CD4-positive, alpha-beta T cell (primary cell): Measurements from ENCODE around the gene PPP1R14B. TPM values are rescaled to one million over a fixed set of nuclear protein-coding genes. Genes with fewer than 3 reads are reported as not detected.

Source experiments
- ATAC-seq: fragments of 200-7000 bp; cut with Tn5 transposase; one replicate; pipeline ENCODE4 v1.10.0; 2022; ENCODE audit warnings: mild to moderate bottlenecking; ENCODE audit not compliant: poor library complexity
- CTCF ChIA-PET: fragments of 350-600 bp; sonication (Branson Sonifier 250); formaldehyde crosslinking; loops from one replicate; lab custom pipeline; 2021; ENCODE audit warnings: antibody characterized with exemption, inconsistent platforms; lab: Charles Lee
- POLR2A ChIA-PET: fragments of 350-600 bp; sonication (Branson Sonifier 250); formaldehyde crosslinking; loops from one replicate; lab custom pipeline; 2021; ENCODE audit warnings: antibody characterized with exemption, inconsistent platforms; lab: Charles Lee
- DNase-seq, 14 experiments: peaks; one replicate each; pipeline ENCODE4 v3.0.0-alpha.2; 2013 to 2020; ENCODE audit warnings: mixed read lengths in 2 of 14
- H3K27ac ChIP-seq, 2 donors: one replicate each; pipeline versions ENCODE4 v1.5.1 to v1.7.0; 2013; ENCODE audit warnings: low read length in 2 of 2, low read depth in 1 of 2, mild to moderate bottlenecking in 1 of 2
- H3K27me3 ChIP-seq, 2 experiments: 1 replicate in 1 of 2; 2 replicates in 1 of 2; pipeline versions ENCODE4 v1.6.1 to v1.7.0; 2013; ENCODE audit warnings: low read length in 2 of 2, control low read depth in 1 of 2, mild to moderate bottlenecking in 1 of 2, moderate library complexity in 1 of 2; ENCODE audit not compliant: insufficient read depth in 2 of 2, control insufficient read depth in 1 of 2
- H3K36me3 ChIP-seq: one replicate; pipeline ENCODE4 v1.6.1; 2013; ENCODE audit warnings: low read length, control low read depth; ENCODE audit not compliant: insufficient read depth
- H3K4me1 ChIP-seq: one replicate; pipeline ENCODE4 v1.6.1; 2013; ENCODE audit warnings: low read length, control low read depth; ENCODE audit not compliant: insufficient read depth
- H3K4me3 ChIP-seq: one replicate; pipeline ENCODE4 v1.5.1; 2013; ENCODE audit warnings: mild to moderate bottlenecking, low read length, moderate library complexity
- H3K9me3 ChIP-seq, 2 experiments: 1 replicate in 1 of 2; 2 replicates in 1 of 2; pipeline versions ENCODE4 v1.6.1 to v1.7.0; 2013; ENCODE audit warnings: low read length in 2 of 2, mild to moderate bottlenecking in 2 of 2, control low read depth in 1 of 2, moderate library complexity in 1 of 2; ENCODE audit not compliant: control insufficient read depth in 1 of 2, insufficient read depth in 1 of 2
- H3K27ac Mint-ChIP-seq: one replicate; pipeline ENCODE4 v1.8.0; 2020; ENCODE audit warnings: mixed read lengths
- H3K27me3 Mint-ChIP-seq: one replicate; pipeline ENCODE4 v1.8.0; 2021; ENCODE audit warnings: mixed read lengths
- H3K36me3 Mint-ChIP-seq: one replicate; pipeline ENCODE4 v1.8.0; 2021; ENCODE audit warnings: low read depth, mixed read lengths
- H3K4me1 Mint-ChIP-seq: one replicate; pipeline ENCODE4 v1.8.0; 2021; ENCODE audit warnings: low read depth, mixed read lengths
- H3K4me3 Mint-ChIP-seq: one replicate; pipeline ENCODE4 v1.8.0; 2020; ENCODE audit warnings: mild to moderate bottlenecking, mixed read lengths
- H3K9me3 Mint-ChIP-seq: one replicate; pipeline ENCODE4 v1.8.0; 2020; ENCODE audit warnings: mixed read lengths
- CTCF ChIP-seq: fragments of 200-600 bp; IDR thresholded peaks from one replicate; pipeline ENCODE4 v1.8.0; 2022; ENCODE audit warnings: antibody characterized with exemption, mild to moderate bottlenecking
- intact Hi-C, 2 experiments: fragments of 100-400 bp; cut with DNase I in 1 of 2; cut with micrococcal nuclease in 1 of 2; formaldehyde crosslinking; loops; one replicate each; pipeline versions ENCODE4 v1.15.1 to v1.9.0; 2023 to 2025; cut with DNase I, micrococcal nuclease
- total RNA-seq, 174 experiments: library from RNA in 2 of 174; stranded (reverse) in 2 of 174; gene quantifications; one replicate each; pipeline ENCODE4 v1.2.3 and lab custom pipeline; 2021 to 2026

The PPP1R14B gene
- total RNA-seq, 2 experiments from 2014 or later: 17.1 to 21.0 TPM

- H3K9me3 Mint-ChIP-seq: no peaks in the 10 kb centered on the region
- Histone ChIP-seq H3K27me3 (peaks cover 10 to 12% of the 10 kb centered on the region in 2 experiments), H3K27ac (peak overlapping the region; percentile 59 to 99), H3K36me3 (peaks cover 13% of the 10 kb centered on the region), H3K9me3 (peaks cover 0 to 4% of the 10 kb centered on the region in 2 experiments), H3K4me3 (peak overlapping the region; percentile 97), H3K4me1 (peaks cover 40% of the 10 kb centered on the region)
- H3K27ac Mint-ChIP-seq: peak overlapping the region; percentile 88
- peaks cover 5% of the 10 kb centered on the region for H3K36me3 Mint-ChIP-seq
- CTCF ChIA-PET: interaction anchor here (0.6 to 3.9 kb wide), 4 partner anchors 15 to 1519 kb away, joined by 3 to 21 read pairs (median 15); partner anchors contain the start of gene CATSPERZ
- H3K4me1 Mint-ChIP-seq: peaks cover 26% of the 10 kb centered on the region
- peak overlapping the region; percentile 90 for H3K4me3 Mint-ChIP-seq
- no peak for ATAC-seq
- POLR2A ChIA-PET: interaction anchor here (1.5 to 5.3 kb wide), 8 partner anchors 16 to 1621 kb away, joined by 4 to 125 read pairs (median 11); partner anchors contain the start of genes C11orf98, CSKMT, ESRRA and PPP1R14B
- H3K27me3 Mint-ChIP-seq: peaks cover 8% of the 10 kb centered on the region
- intact Hi-C loops: loop anchor here (1.0 to 2.0 kb wide), 6 partner anchors 16 to 45 kb away; partner anchors contain the start of genes FKBP2 (in 2 of the 2) and TRMT112 (in 1 of the 2)
- peak in 3 of 14 experiments; percentile 22 to 68 (median 57) for DNase-seq
- no peak for TF ChIP-seq CTCF
These were observed 39.4 kb upstream of the PPP1R14B start for GRCh38 chr11:64285885-64286800.

- H3K36me3 ChIP-seq: peaks cover 13% of the 10 kb centered on the region
- peak; percentile 65 for ATAC-seq
- H3K27me3 ChIP-seq: peaks cover under 1 to 3% of the 10 kb centered on the region in 2 experiments
- CTCF ChIA-PET: interaction anchor here (0.9 to 5.8 kb wide), 6 partner anchors 14 to 81 kb away, joined by 3 to 36 read pairs (median 15); partner anchors contain the start of genes CATSPERZ and PRDX5
- H3K4me3 ChIP-seq: peak within 1 kb of the TSS; percentile 97
- peaks cover under 1% of the 10 kb centered on the region for H3K27me3 Mint-ChIP-seq
- H3K27ac ChIP-seq: peak within 1 kb of the TSS; percentile 99 to 100
- no peaks in the 10 kb centered on the region for H3K9me3 Mint-ChIP-seq
- H3K4me1 Mint-ChIP-seq: peaks cover 21% of the 10 kb centered on the region
- intact Hi-C loops: loop anchor here (1.0 to 2.0 kb wide), 5 partner anchors 15 to 44 kb away; partner anchors contain the start of genes FKBP2 (in 2 of the 2) and TRMT112 (in 1 of the 2)
- peak; percentile 85 to 97 (median 90) for DNase-seq
- POLR2A ChIA-PET: interaction anchor here (0.8 to 5.3 kb wide), 17 partner anchors 11 to 1620 kb away, joined by 3 to 125 read pairs (median 6); partner anchors contain the start of genes C11orf98, CATSPERZ, CSKMT and ESRRA
- peak within 1 kb of the TSS; percentile 93 for H3K4me3 Mint-ChIP-seq
- H3K36me3 Mint-ChIP-seq: peaks cover 5% of the 10 kb centered on the region
- H3K9me3 ChIP-seq: no peaks in the 10 kb centered on the region
- H3K27ac Mint-ChIP-seq: peak within 1 kb of the TSS; percentile 97
- H3K4me1 ChIP-seq: peaks cover 37% of the 10 kb centered on the region
- no peak for TF ChIP-seq CTCF
These were observed 38.5 kb upstream of the PPP1R14B start, which contains the start of gene GPR137 for GRCh38 chr11:64284962-64285884. GPR137 (plus strand) TSS chr11:64285848; CDS start chr11:64286525, 677 bp downstream.
